GM19023 (cell line): ENCODE results near the gene SLC13A2.
"Not testable (repeated sequence)": the region's sequence is repeated elsewhere in the genome, so short reads cannot be mapped to it uniquely, and the experiment has no call there.

Experiments
- ATAC-seq: cut with Tn5 transposase; IDR thresholded peaks from one replicate; pipeline ENCODE4 v1.9.1; 2021; ENCODE audit warnings: mild to moderate bottlenecking, moderate library complexity; ENCODE audit not compliant: unreplicated experiment

The SLC13A2 gene

DNA sequence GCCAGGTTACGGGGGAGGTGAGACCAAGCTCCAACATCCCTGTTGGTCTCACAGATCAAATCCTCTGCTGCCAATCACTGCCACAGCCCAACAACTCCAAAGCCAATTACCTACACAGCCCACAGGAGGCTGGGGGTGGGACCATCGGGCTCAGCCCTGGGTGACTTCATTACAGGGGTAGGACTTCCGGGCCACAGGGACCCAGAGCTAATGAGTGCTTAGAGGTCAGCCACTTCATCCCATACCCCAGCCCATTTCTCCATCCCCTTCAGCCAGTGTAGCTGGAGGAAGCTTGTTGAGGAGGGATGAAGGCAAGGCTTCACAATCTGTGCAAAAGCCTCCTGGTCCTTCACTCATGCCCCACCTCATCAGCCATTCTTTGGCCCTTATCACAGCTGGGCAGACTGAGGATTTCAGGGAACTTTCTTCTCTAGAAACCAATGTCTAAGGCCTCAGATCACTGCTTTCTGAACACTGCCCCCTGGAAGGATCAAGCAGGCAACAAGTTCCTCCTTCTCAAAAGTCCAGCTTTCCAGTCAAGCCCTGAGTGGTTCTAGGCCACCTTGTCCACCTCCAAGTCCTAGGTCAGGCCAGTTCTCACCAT lies 38.5 kb downstream of the SLC13A2 start:
- no peak for ATAC-seq

DNA sequence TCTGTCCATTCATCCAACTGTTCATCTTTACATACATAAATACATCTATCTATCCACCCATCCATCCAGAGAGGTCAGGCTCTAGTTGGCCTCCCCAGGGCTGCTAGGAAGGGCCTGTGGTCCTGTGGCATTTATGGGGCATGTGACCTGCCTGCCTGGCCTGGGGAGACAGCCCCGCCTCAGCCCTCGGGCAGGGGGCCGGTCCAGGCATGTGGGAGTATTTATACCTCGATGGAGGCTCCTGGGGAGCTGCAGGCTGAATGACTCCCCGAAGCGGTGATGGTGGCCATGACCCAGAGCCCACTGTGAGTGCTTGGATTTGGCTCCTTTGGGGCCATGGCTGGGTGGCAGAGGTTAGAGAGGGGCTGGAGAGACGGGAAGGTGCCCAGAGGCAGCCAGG lies 40.0 kb downstream of the SLC13A2 start:
- no peak for ATAC-seq

DNA sequence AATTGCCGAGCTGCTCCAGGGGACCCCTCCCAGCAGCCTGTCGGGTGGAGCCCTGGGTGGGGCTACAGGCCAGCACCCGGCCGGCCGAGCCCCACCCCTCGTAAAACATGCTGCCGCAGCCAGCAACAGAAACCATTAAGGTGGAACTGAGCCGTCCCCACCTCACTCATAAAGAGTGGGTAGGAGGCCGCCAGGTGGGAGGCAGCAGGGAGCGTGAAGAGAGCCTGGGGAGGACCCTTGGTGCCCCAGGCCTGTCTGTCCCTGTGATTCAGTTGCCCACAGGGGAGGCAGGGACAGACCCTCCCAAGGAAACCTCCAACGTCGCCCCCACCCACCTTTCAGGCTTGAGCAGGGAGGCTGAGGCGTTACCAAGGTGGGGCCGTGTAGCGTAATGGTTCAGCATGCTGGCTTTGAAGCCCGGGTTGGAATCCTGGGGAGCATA lies 41.1 kb downstream of the SLC13A2 start:
- ATAC-seq, result no peak

- no peak for ATAC-seq
Observed at GRCh38 chr17:28515518-28515917, 42.1 kb downstream of the SLC13A2 start.

- no peak for ATAC-seq
Observed at GRCh38 chr17:28518132-28518531, 44.7 kb downstream of the SLC13A2 start.

- ATAC-seq, result no peak
Observed at GRCh38 chr17:28518578-28518977, 45.1 kb downstream of the SLC13A2 start.

DNA sequence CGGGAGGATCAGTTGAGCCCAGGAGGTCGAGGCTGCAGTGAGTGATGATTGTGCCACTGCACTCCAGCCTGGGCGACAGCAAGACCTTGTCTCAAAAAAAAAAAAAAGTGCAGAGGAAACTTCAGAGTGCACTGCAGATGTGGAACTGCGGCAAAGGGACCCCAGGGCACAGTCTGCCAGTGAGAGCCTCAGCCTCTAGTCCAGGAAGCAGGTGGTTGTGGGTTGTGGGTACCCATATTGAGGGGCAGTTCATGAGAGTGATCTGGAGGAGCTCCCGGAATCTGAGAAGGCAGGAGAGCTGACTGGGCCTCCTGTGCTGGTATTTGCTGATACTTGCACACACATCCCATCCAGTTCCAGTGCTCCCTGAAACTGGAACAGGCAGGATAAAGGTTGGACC lies 45.8 kb downstream of the SLC13A2 start:
- no peak for ATAC-seq

DNA sequence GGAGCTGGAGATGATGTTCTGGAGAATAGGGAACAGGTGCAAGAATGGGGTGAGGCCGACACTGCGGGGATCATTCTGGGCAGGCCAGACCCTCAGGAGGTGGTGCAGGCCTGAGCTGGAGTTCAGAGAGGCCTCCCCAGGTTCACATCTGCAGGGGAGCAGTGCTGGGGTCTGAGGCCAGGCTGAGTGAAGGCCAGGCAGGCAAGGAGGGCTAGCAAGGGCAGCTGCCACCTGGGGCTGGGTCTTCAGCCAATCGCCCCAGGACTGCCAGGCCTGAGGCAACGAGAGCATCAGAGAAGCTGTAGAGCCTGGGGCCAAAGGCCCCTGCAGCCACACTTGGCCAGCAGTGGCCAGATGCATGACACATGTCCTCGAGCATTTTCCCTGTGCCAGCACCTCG lies 47.2 kb downstream of the SLC13A2 start:
- ATAC-seq, result no peak

GRCh38 chr17:28521311-28522085 lies 48.1 kb downstream of the SLC13A2 start:
- no peak for ATAC-seq

- not testable (repeated sequence) for ATAC-seq
Observed at GRCh38 chr17:28522281-28522680, 48.8 kb downstream of the SLC13A2 start.

GRCh38 chr17:28523186-28523585 lies 49.7 kb downstream of the SLC13A2 start:
- no peak for ATAC-seq

DNA sequence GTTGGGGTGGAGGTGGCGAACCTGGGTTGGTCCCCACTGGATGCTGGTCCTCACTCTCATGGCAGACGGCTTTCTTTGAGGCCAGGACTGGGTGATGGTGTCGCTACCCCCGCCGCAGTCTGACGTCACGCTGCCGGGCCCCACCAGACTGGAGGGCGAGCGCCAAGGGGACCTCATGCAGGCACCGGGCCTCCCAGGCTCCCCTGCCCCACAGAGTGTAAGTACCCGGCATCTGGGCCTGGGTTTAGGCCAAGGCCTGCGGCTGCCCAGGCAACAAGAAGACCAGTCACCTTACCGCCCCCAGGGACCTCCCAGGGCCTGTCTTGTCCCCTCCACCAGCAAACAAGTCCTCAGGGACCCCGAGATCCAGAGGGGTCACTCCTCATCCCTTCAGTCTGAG lies 50.4 kb downstream of the SLC13A2 start:
- no peak for ATAC-seq

GRCh38 chr17:28524476-28525424 lies 51.3 kb downstream of the SLC13A2 start:
- no peak for ATAC-seq

GRCh38 chr17:28526381-28526780 lies 52.9 kb downstream of the SLC13A2 start:
- no peak for ATAC-seq

DNA sequence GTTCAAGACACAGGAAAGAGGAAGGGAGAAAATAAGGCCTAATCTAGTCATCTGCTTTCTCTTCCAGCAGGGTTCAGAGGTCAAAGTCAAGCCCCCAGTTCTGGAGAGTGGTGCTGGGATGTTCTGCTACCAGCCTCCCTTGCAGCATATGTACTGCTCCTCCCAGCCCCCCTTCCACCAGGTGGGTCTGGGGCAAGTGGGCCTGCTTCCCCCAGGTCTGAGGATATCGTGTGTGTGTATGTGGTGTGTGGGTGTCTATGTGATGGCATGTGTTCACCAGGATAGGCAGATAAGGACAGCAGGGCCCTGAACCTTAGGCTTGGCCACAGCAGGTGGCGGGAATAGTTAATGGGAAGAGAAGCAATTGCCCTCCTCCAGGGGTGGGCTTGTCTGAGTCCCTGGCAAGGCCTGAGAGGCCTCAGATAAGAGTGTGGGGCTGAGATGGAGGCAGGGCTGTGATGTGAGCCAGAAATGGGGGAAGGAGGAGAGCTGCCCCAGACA lies 53.8 kb downstream of the SLC13A2 start:
- no peak for ATAC-seq

DNA sequence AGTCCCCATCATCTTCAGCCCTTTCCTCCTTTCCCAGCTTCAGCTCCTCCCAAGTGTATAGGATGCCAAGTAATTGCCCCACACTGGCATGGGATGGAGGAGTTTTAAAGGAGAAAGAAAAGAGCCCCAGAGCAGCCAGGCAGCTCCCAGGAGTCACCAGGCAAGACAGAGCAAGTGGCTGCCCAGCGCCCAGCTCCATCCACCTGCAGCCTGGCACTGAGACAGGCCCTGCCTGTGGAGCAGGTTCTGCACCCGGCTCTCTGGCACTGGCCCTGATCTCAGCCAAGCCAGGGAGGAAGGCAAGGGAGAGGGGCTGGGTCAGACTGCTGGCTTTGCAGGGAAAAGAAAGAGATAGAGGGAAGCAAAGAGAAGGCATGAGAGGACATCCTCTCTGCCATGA lies 54.4 kb downstream of the SLC13A2 start:
- ATAC-seq, result no peak

GRCh38 chr17:28528327-28529012 lies 55.0 kb downstream of the SLC13A2 start:
- no peak for ATAC-seq

DNA sequence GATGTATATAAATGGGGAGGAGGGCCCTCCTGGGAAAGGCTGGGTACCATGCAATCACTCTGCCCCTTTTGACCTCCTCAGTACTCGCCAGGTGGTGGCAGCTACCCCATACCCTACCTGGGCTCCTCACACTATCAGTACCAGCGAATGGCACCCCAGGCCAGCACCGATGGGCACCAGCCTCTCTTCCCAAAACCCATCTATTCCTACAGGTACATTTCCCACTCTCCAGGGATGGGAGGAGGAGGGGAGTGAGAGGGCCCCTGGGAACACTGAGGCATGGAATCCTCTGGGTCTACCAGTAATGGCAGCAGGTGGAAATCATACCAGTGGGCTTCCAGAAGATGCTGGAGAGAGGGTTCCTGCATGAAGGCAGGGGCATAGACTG lies 55.6 kb downstream of the SLC13A2 start:
- ATAC-seq, result no peak

DNA sequence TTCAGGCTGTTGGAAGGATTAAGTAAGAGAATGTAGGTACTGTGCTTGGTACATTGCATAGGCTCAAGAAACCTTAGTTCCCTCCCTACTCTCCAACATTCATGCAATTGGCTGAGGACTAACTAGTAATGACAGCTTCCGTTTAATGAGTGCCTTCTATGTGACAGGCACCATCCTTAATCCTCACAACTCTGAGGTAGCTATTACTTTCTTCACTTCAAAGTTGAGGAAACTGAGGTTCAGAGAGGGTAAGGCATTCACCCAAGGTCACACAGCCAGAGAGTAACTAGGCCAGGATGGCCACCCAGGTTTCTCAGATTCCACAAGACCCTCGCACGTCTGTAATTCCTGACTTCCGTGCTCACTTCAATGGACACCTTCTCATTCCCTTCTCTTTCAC lies 56.8 kb downstream of the SLC13A2 start:
- ATAC-seq, result no peak

GRCh38 chr17:28530926-28531325 lies 57.5 kb downstream of the SLC13A2 start:
- ATAC-seq, result no peak
